HG02973 (cell line): ENCODE measurements around the gene ADAM15.

Experiments
- ATAC-seq: cut with Tn5 transposase; IDR thresholded peaks from one replicate; pipeline ENCODE4 v1.9.1; 2021; ENCODE audit warnings: moderate library complexity; ENCODE audit not compliant: unreplicated experiment

Gene ADAM15

DNA sequence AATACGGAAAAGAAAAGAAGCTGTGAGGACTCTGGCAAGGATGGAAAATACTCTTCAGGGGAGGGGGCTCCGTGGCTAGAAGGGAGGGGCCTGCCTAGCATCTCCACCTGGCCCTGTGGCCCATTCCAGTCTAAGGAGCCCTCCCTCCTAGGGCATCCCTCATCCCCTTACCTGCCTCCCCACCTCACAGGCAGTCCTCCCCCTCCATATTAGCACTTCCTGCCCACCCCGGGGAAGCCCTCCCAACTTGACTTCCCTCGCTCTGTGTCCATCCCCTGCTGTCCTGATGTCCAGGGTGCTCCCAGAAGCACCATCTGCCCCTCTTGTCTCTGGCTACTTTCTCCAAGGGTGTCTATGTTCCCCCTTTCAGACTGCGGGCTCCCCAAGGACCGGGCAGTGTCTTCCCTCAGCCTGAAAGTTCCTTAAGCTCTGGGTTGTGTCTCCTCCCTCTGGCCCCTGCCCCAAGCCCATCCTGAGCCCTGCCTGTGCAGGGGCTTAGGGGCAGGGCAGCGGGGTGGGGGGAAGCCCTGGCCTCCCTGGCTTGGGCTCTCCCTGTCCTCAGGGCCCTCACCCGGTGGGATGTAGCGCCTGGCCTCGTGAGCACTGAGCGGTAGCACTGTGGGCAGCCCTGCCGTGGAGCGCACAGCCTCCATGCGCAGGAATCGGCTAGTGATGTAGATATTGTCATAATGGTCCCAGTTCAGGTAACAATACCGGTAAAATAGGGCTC, 21.4 kb upstream of the ADAM15 start:
- ATAC-seq: no peak

- no peak for ATAC-seq
Observed at GRCh38 chr1:155030243-155030795, 20.8 kb upstream of the ADAM15 start.

DNA sequence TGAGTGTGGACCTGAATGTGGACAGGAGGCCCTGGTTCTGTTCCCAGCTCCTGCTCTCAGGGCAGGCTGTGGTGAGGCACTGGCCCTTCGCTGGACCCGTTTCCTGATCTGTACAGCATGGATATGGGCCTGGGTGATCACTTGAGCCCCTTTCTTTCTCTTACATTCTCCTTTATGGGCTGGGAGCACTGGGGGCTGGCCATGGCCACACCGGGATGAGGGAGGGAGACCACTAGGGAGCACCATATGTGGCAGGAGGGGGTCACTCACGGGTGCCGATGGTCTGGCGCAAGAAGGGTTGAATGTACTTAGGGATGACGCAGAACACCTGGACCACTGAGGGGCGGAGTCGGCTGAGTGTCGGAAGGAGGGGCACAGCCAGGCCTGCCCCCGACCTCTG, 20.2 kb upstream of the ADAM15 start:
- no peak for ATAC-seq

GRCh38 chr1:155032886-155033285, 18.2 kb upstream of the ADAM15 start:
- ATAC-seq: no peak

DNA sequence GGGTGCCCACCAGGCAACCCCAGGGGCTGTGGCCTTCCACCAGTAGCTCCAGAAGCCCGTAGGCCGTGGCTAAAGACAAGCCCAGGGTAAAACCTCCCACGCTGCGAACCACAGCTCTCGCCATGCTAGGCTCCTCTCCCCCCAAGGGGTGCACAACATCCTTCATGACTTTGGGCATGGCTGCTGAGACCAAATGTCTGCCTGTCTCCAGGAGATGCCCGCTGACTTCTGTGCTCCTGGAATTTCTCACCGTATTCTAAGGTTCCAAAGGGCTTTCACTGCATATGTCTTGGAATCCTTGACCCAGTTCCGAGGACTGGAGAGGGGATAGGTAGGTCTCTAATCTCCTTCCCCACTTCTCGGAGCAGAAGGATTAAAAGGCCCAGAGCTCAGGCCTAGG, 17.6 kb upstream of the ADAM15 start, which contains the start of the genes DCST1 and DCST2:
TSS of gene DCST1 (plus strand) at position 301 of the 400 bp plus-strand sequence. CDS start 213 bp downstream, outside the sequence.
TSS of gene DCST2 (minus strand) at position 258 of the 400 bp plus-strand sequence. CDS start at position 178, 80 bp downstream.
- ATAC-seq: no peak

DNA sequence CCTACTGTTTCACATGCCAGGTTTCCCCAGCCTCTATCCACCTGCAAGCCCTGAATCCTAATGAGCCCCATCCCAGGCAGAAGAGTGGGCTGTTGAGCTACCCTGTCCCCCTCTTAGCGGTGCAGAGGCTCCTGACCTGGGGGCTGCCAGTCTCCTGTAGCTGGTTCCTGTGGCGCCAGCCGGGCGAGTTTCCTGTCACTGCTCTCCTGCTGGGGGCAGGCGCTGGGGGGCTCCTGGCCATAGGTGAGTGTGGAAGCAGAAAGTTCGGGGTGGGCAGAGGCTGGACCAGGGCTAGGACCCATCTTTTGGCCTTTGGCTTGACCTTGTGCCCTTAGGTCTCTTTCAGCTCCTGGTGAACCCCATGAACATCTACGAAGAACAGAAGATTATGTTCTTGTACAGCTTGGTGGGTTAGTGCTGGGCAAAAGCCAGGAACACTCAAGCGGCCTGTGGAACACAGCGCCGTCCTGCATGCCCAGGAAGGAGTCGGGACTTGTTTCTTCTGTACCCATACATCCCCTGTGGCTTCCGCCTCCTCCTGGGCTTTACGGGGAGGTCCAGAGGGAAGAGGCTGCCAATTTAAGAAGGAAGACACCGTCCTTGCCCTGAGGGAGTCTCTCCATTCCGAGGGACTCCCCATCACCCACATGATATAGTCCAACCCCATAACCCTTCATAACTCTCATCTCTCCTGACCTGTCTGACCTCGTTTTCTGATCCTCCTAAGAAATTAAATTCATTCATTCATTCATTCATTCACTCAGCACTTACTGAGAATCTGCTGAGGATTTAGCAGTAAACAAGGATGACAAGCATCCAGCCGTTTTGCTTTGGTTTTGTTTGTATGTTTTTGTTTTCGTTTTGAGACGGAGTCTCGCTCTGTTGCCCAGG, 16.6 kb upstream of the ADAM15 start:
- ATAC-seq: no peak

DNA sequence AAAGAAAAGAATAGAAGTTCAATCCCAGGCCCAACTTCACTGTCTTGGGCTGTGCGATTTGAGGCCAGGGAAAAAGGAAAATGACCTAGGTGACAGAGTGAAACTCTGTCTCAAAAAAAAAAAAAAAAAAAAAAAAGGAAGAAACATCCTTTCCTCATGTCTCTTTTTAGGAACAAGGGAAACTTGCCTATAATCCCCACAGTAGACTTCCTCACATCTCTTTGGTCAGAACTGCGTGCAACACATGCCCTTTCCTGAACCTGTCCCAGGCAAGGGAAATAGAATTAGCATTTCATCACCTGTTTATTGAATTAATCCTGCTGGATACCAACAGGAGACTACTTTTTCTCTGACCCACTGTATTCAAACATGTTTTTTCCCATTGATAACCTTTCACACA, 15.2 kb upstream of the ADAM15 start:
- no peak for ATAC-seq

GRCh38 chr1:155037043-155037442, 14.1 kb upstream of the ADAM15 start:
- no peak for ATAC-seq

DNA sequence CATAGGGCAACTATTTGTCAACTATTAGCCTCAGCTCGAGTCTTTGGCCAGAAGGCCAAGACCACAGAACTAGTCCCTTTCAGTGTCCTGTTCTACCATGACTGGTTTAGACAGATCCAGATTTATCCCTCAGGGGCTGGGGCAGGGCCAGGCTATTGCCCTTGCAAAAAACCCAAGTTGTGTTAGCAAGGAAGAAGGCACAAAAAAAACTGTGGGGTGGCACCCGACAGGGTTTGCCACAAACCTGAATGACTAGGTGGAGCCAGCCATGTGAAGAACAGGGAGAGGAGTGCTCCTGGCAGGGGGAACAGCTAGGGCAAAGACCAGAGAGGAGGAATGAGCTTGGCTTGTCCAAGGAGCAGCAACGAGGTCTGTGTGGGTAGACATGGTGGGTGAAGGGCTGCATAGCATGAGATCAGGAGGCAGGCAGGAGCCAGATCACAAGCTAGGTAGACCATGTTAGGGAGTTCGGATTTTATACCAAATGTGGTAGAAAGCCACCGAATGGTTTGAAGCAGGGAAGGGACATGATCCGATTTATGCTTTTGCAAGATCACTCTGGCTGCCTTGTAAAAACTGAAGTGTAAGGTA, 13.2 kb upstream of the ADAM15 start:
- ATAC-seq: no peak

- no peak for ATAC-seq
Observed at GRCh38 chr1:155038602-155039307, 12.4 kb upstream of the ADAM15 start.

- no peak for ATAC-seq
Observed at GRCh38 chr1:155039308-155039669, 11.8 kb upstream of the ADAM15 start.

DNA sequence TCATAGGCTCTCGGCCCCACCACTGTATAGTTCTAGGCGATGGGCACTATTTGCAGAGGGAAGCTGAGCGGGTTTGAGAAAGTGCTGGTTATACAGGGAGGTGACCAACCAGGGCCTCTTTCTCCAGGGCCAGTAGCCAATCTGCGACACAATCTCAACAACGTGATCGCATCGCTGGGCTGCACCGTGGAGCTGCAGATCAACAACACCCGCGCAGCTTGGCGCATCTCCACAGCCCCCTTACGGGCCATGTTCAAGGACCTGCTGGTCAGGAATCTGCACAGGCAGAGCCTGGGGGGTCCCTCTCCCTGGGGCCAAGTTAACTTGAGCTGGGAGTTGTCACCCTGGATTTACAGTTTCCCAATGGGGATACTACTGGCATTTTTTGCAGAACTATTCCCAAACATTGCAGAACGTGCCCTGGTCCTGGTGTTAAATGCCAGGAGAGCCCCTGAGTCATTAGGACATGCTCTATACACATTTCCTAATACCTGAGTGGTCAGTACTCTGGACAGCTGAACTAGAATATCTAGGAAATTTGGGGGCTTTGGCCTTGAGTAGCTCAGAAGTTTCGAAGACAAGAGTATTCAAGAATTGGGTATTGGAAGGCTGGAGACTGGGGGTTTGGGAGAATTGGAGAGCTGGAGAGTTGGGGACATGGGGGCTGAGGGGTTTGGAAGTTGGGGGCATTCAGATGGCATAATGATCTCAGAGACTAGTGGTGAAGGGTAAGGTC, 10.6 kb upstream of the ADAM15 start:
- no peak for ATAC-seq

DNA sequence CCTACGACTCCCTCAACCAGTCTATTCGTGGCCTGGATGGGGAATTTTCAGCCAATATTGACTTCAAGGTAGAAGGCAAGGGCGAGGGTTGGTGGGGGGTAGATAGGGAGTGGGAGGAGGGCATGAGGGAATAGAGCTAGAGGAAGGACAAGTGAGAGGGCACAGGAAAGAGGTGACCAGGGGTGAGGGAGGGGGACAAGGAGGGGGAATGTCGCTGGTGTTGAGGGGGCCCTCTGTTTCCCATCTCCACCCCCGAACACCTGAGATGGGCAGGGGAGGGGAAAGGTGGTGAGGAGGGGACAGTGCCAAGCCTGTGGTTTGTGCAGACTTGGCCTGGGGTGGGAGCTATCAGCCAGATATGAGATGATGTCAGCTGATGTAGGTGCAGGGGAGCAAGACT, 8.3 kb upstream of the ADAM15 start:
- ATAC-seq: no peak

GRCh38 chr1:155043301-155043702, 7.8 kb upstream of the ADAM15 start:
- ATAC-seq: no peak

DNA sequence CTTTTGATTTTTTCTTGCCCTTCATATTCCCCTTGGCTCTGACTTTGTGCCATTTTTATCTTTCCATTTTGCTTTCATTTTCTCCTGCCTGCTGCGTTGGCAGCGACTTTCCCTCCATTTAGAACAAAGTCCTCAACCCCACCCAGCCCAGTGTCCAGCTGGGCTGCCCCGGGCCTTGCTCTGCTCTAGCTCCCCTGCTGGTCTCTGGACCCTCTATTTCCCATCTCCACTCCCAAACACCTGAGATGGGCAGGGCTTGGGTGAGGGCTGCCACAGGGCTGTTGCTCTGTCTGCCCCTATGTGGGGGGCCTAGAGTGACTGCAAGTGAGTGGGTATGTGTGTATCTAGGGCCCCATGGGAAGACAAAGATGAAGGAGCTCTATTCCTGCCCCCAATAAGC, 7.3 kb upstream of the ADAM15 start:
- ATAC-seq: no peak

GRCh38 chr1:155044365-155044764, 6.8 kb upstream of the ADAM15 start:
- no peak for ATAC-seq

DNA sequence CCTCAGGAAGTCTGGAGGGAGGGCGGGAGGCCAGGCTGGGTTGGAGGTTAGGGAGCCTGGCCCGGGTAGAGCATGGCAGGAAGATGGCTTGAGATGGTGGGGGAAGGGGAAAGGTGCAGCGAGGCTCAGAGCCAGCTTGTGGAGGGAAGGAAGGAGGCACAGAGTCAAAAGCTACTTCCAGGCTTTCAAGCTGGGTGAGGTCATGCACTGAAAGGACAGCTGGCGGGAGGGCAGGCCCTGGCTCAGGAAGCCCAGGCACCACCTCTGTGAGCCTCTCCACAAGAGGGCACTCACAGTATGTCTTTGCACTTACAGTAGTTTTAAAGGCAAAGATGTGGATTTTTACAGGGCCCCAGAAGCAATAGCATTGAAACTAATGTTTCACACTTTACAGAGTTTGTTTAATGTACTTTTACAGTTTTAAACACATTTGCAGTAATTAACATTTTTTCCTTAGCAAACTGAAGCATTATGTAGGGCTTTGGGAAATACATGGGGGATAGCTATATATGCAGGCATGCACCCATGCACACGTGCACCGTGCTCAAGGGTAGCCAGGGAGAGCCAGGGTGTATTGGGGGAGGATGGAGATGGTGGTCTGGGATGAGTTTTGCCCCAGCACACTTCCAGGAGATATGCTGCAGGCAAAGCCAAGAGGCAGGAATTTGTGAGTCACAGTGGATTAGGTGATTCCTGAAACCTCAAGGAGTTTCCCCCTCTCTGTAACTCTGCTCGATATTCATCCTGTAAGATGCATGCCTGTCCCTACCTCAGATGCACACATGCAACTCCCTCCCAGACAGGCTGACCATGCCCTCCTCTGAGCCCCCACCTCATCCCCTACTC, 6.1 kb upstream of the ADAM15 start:
- ATAC-seq: no peak

DNA sequence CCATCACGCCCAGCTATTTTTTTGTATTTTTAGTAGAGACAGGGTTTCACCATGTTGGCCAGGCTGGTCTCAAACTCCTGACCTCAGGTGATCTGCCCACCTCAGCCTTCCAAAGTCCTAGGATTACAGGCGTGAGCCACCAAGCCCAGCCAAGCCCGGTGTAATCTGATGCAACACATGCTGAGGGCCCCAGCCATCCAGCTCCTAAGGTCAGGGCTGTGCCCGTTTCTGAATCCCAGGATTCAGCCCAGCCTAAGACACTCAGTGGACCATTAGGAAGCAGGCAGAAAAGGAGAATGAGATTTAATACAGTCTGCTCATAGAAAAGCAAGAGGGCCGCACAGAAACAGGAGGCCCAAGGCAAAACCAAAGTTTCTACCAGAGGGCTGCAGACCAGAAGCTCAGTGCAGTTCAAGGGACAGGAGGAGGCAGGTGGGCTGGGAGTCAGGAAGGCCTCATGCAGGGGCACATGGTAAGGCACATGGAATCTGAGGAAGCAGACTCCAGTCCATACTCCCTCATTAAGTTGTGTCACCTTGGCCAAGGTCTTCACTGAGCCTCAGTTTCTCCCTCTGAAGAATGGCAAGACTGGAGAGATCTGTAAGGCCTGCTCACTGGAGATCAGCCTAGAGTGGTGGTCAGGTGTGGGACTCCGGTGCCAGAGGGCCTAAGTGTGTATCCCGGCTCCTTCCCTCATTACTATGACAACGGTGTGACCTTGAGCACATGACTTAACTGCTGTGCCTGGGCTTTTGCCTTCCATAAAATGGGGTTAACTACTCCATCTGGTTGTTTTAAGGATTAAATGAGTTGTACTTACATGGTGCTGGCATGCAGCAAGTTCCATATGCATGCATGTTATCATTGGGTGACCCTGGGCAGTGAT, 2.4 kb upstream of the ADAM15 start:
- no peak for ATAC-seq
